Measurements from ENCODE around the gene L1CAM. TPM values are rescaled to one million over a fixed set of nuclear protein-coding genes. Genes with fewer than 3 reads are reported as not detected.
A peak's percentile ranks its signal among the peaks of the same experiment; 100 is the strongest.

L1CAM gene
- total RNA-seq, 3 donors from 2014 or later = 0.14 to 0.46 (median 0.34) TPM

DNA sequence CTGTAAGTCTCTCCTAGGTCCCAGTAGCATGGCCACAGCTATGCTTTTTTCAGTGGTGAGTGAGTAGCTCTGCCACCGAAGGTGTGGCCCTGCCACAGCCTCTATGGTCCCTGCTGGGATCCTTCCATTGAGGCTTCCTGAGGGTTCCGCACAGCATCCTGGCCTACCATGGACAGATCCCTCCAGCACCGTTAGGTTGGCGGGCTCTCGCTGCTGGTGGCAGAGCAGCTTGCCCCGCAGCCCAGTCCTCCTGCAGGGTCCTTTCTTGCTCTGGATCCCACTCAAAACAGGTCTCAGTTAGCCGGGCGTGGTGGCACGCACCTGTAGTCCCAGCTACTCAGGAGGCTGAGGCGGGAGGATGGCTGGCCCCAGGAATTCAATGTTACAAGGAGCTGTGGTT, 53.2 kb downstream of the L1CAM start:
- H3K9me3 Mint-ChIP-seq = no peaks in the 10 kb centered on the region
- ATAC-seq = no peak

GRCh38 chrX:153831429-153832150, 54.4 kb downstream of the L1CAM start:
- Mint-ChIP-seq H3K9me3 (no peaks in the 10 kb centered on the region), H3K27me3 (ENCODE audit: low read depth) (peaks cover 2% of the 10 kb centered on the region), H3K4me3 (peak overlapping the region; percentile 58), H3K36me3 (ENCODE audit: insufficient read depth) (no peaks in the 10 kb centered on the region), H3K4me1 (ENCODE audit: low read depth) (peaks cover 9% of the 10 kb centered on the region)
- no peak for DNase-seq
- no peak for ATAC-seq

More for the DNA sequence above, 53.2 kb downstream of the L1CAM start:
- DNase-seq = no peak
- Mint-ChIP-seq H3K4me3 (no peak overlapping the region), H3K27me3 (ENCODE audit: low read depth) (peaks cover 2% of the 10 kb centered on the region), H3K36me3 (ENCODE audit: insufficient read depth) (no peaks in the 10 kb centered on the region), H3K4me1 (ENCODE audit: low read depth) (peaks cover 2% of the 10 kb centered on the region)

GRCh38 chrX:153830640-153831428, 55.1 kb downstream of the L1CAM start:
- ATAC-seq (peak; percentile 36 to 55), DNase-seq (no peak)
- H3K9me3 Mint-ChIP-seq = no peaks in the 10 kb centered on the region
- H3K27me3 Mint-ChIP-seq (ENCODE audit: low read depth) = peaks cover 2% of the 10 kb centered on the region
- H3K4me3 Mint-ChIP-seq = no peak overlapping the region
- peaks cover 9% of the 10 kb centered on the region for H3K4me1 Mint-ChIP-seq (ENCODE audit: low read depth)
- no peaks in the 10 kb centered on the region for H3K36me3 Mint-ChIP-seq (ENCODE audit: insufficient read depth)

GRCh38 chrX:153829799-153830639, 56.0 kb downstream of the L1CAM start, which contains the start of gene PDZD4:
Gene PDZD4, minus strand, starts transcription at chrX:153830544. Its CDS starts 246 bp downstream, at chrX:153830298.
- H3K9me3 Mint-ChIP-seq = no peaks in the 10 kb centered on the region
- peak within 1 kb of the TSS; percentile 58 for H3K4me3 Mint-ChIP-seq
- DNase-seq (no peak), ATAC-seq (peak; percentile 65 to 71)
- no peaks in the 10 kb centered on the region for H3K36me3 Mint-ChIP-seq (ENCODE audit: insufficient read depth)
- peaks cover 9% of the 10 kb centered on the region for H3K4me1 Mint-ChIP-seq (ENCODE audit: low read depth)
- peaks cover 2% of the 10 kb centered on the region for H3K27me3 Mint-ChIP-seq (ENCODE audit: low read depth)

DNA sequence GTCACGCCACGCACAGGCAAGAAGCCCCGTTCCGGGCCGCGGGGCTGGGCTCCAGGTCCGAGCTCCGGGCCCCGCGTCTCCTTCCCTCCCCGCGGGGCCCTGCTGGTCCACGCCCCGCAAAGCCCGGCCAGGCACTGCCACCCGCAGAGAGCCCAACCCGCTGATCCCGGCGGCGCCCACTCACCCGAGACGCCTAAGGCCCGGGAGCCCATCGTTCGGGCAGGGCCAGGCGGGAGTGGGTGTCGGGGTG, 56.5 kb downstream of the L1CAM start:
- peaks cover 2% of the 10 kb centered on the region for H3K27me3 Mint-ChIP-seq (ENCODE audit: low read depth)
- ATAC-seq = peak in 1 of 2 donors; percentile 16
- H3K4me3 Mint-ChIP-seq = peak overlapping the region; percentile 42
- no peaks in the 10 kb centered on the region for H3K36me3 Mint-ChIP-seq (ENCODE audit: insufficient read depth)
- H3K9me3 Mint-ChIP-seq = no peaks in the 10 kb centered on the region
- no peak for DNase-seq
- H3K4me1 Mint-ChIP-seq (ENCODE audit: low read depth) = peaks cover 9% of the 10 kb centered on the region

DNA sequence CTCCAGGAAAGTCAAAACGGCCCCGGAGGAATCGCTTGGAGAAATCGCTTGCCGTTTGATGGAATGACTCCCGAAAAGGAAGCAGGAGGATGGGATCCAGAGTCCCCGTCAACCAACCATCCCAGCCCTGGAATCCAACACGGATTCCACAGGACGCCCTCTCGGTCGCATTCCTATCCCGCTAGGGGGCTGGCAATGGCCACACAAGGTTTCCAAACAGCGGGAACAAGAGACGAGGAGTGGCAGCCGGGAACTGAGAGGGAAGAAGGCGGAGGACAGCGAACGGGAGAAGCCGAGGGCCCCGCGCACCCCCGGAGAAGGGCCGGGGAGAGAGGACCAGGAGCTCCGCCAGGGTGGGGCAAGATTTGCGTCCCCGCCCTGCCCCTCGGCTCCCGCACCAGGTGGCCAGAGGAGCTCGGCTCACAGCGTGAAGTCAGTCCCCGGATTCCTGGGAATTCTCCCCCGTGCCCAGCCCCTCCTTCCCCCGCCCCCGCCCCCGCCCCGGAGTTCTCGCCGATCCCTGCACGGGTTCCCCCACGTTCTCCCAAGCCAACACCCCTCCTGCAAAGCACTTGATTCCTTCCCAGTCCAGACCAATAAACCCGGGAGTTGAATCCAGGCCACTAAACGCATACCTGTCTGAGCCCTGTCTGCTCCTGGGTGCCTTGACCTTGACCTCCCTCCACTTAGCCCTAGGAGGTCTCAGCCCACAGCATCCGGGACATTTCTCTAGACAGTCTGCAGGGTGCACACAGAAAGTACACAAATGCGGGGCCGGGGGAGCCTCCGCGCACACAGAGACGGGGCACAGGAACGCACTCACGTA, 57.0 kb downstream of the L1CAM start:
- DNase-seq (no peak), ATAC-seq (peak; percentile 12 to 13)
- H3K36me3 Mint-ChIP-seq (ENCODE audit: insufficient read depth) = no peaks in the 10 kb centered on the region
- H3K4me3 Mint-ChIP-seq = peak overlapping the region; percentile 42
- no peaks in the 10 kb centered on the region for H3K9me3 Mint-ChIP-seq
- peaks cover 9% of the 10 kb centered on the region for H3K4me1 Mint-ChIP-seq (ENCODE audit: low read depth)
- peaks cover 2% of the 10 kb centered on the region for H3K27me3 Mint-ChIP-seq (ENCODE audit: low read depth)

DNA sequence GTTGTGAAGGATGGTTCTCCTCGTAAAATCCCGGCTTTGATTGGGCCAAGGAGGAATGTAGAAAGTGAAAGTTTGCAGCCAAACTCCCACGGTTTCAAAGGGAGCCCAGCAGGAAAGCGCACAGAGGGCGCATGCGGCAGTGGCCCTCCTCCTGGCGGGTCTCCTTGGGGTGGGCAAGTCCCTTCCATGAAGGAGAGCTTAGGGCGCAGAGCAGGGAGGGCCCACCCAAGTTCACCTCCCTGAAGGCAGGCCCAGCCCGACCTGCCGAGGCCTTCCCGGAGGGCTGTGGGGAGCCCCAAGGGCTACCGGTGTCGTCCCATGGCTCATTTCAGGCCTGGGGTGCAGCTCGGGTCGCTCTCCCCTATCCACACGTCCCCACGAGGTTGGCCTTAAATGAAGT, 57.7 kb downstream of the L1CAM start:
- H3K4me3 Mint-ChIP-seq = no peak overlapping the region
- H3K4me1 Mint-ChIP-seq (ENCODE audit: low read depth) = peaks cover 13% of the 10 kb centered on the region
- H3K27me3 Mint-ChIP-seq (ENCODE audit: low read depth) = peaks cover 2% of the 10 kb centered on the region
- H3K9me3 Mint-ChIP-seq = no peaks in the 10 kb centered on the region
- ATAC-seq (no peak), DNase-seq (no peak)
- H3K36me3 Mint-ChIP-seq (ENCODE audit: insufficient read depth) = no peaks in the 10 kb centered on the region

- H3K9me3 Mint-ChIP-seq = no peaks in the 10 kb centered on the region
- H3K4me3 Mint-ChIP-seq = no peak overlapping the region
- no peaks in the 10 kb centered on the region for H3K36me3 Mint-ChIP-seq (ENCODE audit: insufficient read depth)
- no peak for DNase-seq
- H3K27me3 Mint-ChIP-seq (ENCODE audit: low read depth) = peaks cover 2% of the 10 kb centered on the region
- ATAC-seq = no peak
- H3K4me1 Mint-ChIP-seq (ENCODE audit: low read depth) = peaks cover 13% of the 10 kb centered on the region
Observed at GRCh38 chrX:153827903-153828302, 58.1 kb downstream of the L1CAM start.

GRCh38 chrX:153827016-153827415, 59.0 kb downstream of the L1CAM start:
- Mint-ChIP-seq H3K36me3 (ENCODE audit: insufficient read depth) (no peaks in the 10 kb centered on the region), H3K4me3 (no peak overlapping the region), H3K27me3 (ENCODE audit: low read depth) (no peaks in the 10 kb centered on the region), H3K9me3 (no peaks in the 10 kb centered on the region), H3K4me1 (ENCODE audit: low read depth) (peaks cover 21% of the 10 kb centered on the region)
- DNase-seq = no peak
- ATAC-seq = no peak

- ATAC-seq = no peak
- Mint-ChIP-seq H3K27me3 (ENCODE audit: low read depth) (no peaks in the 10 kb centered on the region), H3K4me1 (ENCODE audit: low read depth) (peaks cover 35% of the 10 kb centered on the region), H3K9me3 (no peaks in the 10 kb centered on the region), H3K4me3 (no peak overlapping the region), H3K36me3 (ENCODE audit: insufficient read depth) (no peaks in the 10 kb centered on the region)
- no peak for DNase-seq
Observed at GRCh38 chrX:153825042-153825441, 60.9 kb downstream of the L1CAM start.

GRCh38 chrX:153824348-153824747, 61.6 kb downstream of the L1CAM start:
- H3K27me3 Mint-ChIP-seq (ENCODE audit: low read depth) = no peaks in the 10 kb centered on the region
- H3K9me3 Mint-ChIP-seq = no peaks in the 10 kb centered on the region
- H3K36me3 Mint-ChIP-seq (ENCODE audit: insufficient read depth) = no peaks in the 10 kb centered on the region
- H3K4me1 Mint-ChIP-seq (ENCODE audit: low read depth) = peaks cover 39% of the 10 kb centered on the region
- ATAC-seq (no peak), DNase-seq (no peak)
- H3K4me3 Mint-ChIP-seq = no peak overlapping the region

GRCh38 chrX:153821066-153821465, 64.9 kb downstream of the L1CAM start:
- Mint-ChIP-seq H3K4me3 (no peak overlapping the region), H3K9me3 (no peaks in the 10 kb centered on the region), H3K36me3 (ENCODE audit: insufficient read depth) (no peaks in the 10 kb centered on the region), H3K27me3 (ENCODE audit: low read depth) (no peaks in the 10 kb centered on the region), H3K4me1 (ENCODE audit: low read depth) (peaks cover 41% of the 10 kb centered on the region)
- DNase-seq = no peak
- no peak for ATAC-seq

DNA sequence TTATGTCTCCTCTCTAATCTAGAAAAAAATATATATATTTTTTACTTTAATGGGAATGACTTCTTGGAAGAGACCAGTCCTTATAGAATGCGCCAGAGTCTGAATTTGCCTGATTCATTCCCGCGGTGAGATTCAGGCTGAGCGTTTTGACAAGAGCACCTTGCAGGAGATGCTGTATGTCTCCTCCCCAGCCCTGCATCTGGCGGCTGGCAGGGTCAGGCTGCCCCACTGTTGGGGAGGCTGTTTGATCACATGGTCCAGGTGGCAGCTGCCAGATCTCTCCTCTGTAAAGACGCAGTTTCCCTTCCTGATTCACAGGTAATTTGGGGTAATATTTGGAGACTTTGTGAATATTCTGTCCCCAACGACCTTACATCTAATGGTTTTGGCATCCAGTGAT, 65.4 kb downstream of the L1CAM start:
- no peak for ATAC-seq
- Mint-ChIP-seq H3K4me1 (ENCODE audit: low read depth) (peaks cover 41% of the 10 kb centered on the region), H3K9me3 (no peaks in the 10 kb centered on the region), H3K36me3 (ENCODE audit: insufficient read depth) (no peaks in the 10 kb centered on the region), H3K4me3 (no peak overlapping the region), H3K27me3 (ENCODE audit: low read depth) (no peaks in the 10 kb centered on the region)
- no peak for DNase-seq
